Measurements from ENCODE around the gene ATP1B4.
A peak's percentile ranks its signal among the peaks of the same experiment; 100 is the strongest.
"Not testable (repeated sequence)": the region's sequence is repeated elsewhere in the genome, so short reads cannot be mapped to it uniquely, and the experiment has no call there.

ATP1B4 gene

GRCh38 chrX:120361764-120362305 is at the start of gene ATP1B4:
Gene ATP1B4 (plus strand): TSS chrX:120362089. CDS start chrX:120362169, 80 bp downstream.
- DNase-seq, result no peak

- no peak for DNase-seq
These were observed 46.1 kb upstream of the ATP1B4 start for GRCh38 chrX:120315776-120316175.

GRCh38 chrX:120316587-120317283 is 45.2 kb upstream of the ATP1B4 start:
- no peak for DNase-seq

GRCh38 chrX:120318411-120318810 is 43.5 kb upstream of the ATP1B4 start:
- no peak for DNase-seq

- no peak for DNase-seq
These were observed 40.2 kb upstream of the ATP1B4 start for GRCh38 chrX:120321520-120322281.

GRCh38 chrX:120331116-120331515 is 30.8 kb upstream of the ATP1B4 start:
- no peak for DNase-seq

- no peak for DNase-seq
These were observed 29.5 kb upstream of the ATP1B4 start for GRCh38 chrX:120332394-120332793.

GRCh38 chrX:120334151-120334550 is 27.7 kb upstream of the ATP1B4 start:
- no peak for DNase-seq

- no peak for DNase-seq
These were observed 27.3 kb upstream of the ATP1B4 start for GRCh38 chrX:120334603-120335002.

GRCh38 chrX:120335289-120335688 is 26.6 kb upstream of the ATP1B4 start:
- DNase-seq, result no peak

GRCh38 chrX:120336899-120337298 is 25.0 kb upstream of the ATP1B4 start:
- no peak for DNase-seq

- not testable (repeated sequence) for DNase-seq
These were observed 17.3 kb upstream of the ATP1B4 start for GRCh38 chrX:120344566-120344965.

- DNase-seq, result no peak
These were observed 11.3 kb upstream of the ATP1B4 start for GRCh38 chrX:120350450-120351138.

GRCh38 chrX:120356084-120356483 is 5.8 kb upstream of the ATP1B4 start:
- DNase-seq, result no peak

GRCh38 chrX:120357186-120357585 is 4.7 kb upstream of the ATP1B4 start:
- no peak for DNase-seq

GRCh38 chrX:120358737-120359456 is 3.0 kb upstream of the ATP1B4 start:
- peak; percentile 19 for DNase-seq

GRCh38 chrX:120365320-120365719 is 3.4 kb downstream of the ATP1B4 start:
- DNase-seq, result peak; percentile 14

- DNase-seq, result no peak
These were observed 4.1 kb downstream of the ATP1B4 start for GRCh38 chrX:120365968-120366367.

GRCh38 chrX:120366794-120367193 is 4.9 kb downstream of the ATP1B4 start:
- no peak for DNase-seq

GRCh38 chrX:120367402-120368109 is 5.7 kb downstream of the ATP1B4 start:
- DNase-seq, result no peak

- no peak for DNase-seq
These were observed 10.9 kb downstream of the ATP1B4 start for GRCh38 chrX:120372667-120373370.
